ENCODE data around the gene APOLD1.
A peak's percentile ranks its signal among the peaks of the same experiment; 100 is the strongest.

The APOLD1 gene

DNA sequence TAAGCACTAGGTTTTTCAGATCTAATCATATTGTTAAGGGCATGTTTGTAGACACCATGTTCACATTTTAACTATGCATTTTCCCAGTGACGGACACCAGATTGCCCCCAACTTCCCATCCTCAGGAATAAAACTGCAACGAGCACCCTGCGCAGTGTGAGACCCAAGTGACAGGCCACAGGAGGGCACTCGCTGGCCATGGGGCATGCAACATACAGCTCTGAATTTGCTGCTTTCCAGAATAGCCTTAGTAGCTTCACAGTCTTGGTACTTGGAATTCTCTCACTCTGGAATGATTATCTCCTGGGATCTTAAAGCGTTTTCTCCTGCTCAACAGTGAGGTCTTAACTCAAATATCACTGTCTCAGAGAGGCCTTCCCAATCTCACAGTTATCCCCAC, 26.7 kb downstream of the APOLD1 start:
- DNase-seq, result no peak
- Histone ChIP-seq H3K23ac (ENCODE audit: low read length) (no peak overlapping the region), H2BK5ac (ENCODE audit: low read length) (no peak overlapping the region), H3K79me1 (ENCODE audit: low read length) (peaks cover 15% of the 10 kb centered on the region), H3K4me1 (ENCODE audit: control insufficient read depth, low read depth, low read length) (peaks cover 9% of the 10 kb centered on the region), H3K9ac (ENCODE audit: low read length) (no peak overlapping the region), H3K18ac (ENCODE audit: low read length) (no peak overlapping the region), H3K56ac (ENCODE audit: low read length) (no peak overlapping the region), H3K4me3 (ENCODE audit: low read length) (no peak overlapping the region), H2BK120ac (ENCODE audit: low read depth, low read length) (no peak overlapping the region), H3K27ac (ENCODE audit: low read depth, low read length) (no peak overlapping the region), H3K4ac (ENCODE audit: low read depth, low read length) (no peak overlapping the region), H3K36me3 (ENCODE audit: control insufficient read depth, insufficient read depth, low read length) (no peaks in the 10 kb centered on the region), H3K4me2 (ENCODE audit: low read length) (no peak overlapping the region), H3K79me2 (ENCODE audit: control insufficient read depth, insufficient read depth, low read length) (peaks cover 25% of the 10 kb centered on the region), H2BK15ac (replicated peaks; ENCODE audit: low read depth) (no peak overlapping the region), H4K5ac (ENCODE audit: low read length) (no peak overlapping the region), H4K8ac (ENCODE audit: low read depth, low read length) (no peak overlapping the region), H3K27me3 (ENCODE audit: insufficient read depth, low read length, poor library complexity) (no peaks in the 10 kb centered on the region), H2AK5ac (ENCODE audit: low read length) (no peak overlapping the region)
- WGBS (ENCODE audit: extremely low coverage, insufficient coverage, low lambda C conversion rate), result no CpG with 5 or more reads among the region's 5 CpGs

DNA sequence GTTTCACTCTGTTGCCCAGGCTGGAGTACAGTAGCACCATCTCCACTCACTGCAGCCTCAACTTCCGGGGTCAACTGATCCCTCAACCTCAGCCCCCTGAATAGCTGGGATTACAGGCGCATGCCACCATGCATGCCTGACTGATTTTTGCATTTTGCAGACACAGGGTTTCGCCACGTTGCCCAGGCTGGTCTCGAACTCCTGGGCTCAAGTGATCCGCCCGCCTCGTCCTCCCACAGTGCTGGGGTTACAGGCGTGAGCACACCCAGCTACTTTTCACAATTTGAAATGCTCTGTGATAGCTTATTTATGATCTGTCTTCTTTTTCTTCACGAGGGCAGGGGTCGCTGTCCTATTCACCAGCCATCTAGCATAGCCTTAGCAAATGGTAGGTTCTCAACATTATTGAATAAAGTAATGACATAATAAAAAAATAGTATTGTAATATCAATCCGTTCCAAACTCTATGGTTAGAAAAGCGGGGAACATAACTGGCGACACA, 27.2 kb downstream of the APOLD1 start:
- peaks cover 15% of the 10 kb centered on the region for H3K79me1 ChIP-seq (ENCODE audit: low read length)
- no peak overlapping the region for H2BK15ac ChIP-seq (replicated peaks; ENCODE audit: low read depth)
- H3K23ac ChIP-seq (ENCODE audit: low read length), result no peak overlapping the region
- peaks cover 9% of the 10 kb centered on the region for H3K4me1 ChIP-seq (ENCODE audit: control insufficient read depth, low read depth, low read length)
- H2AK5ac ChIP-seq (ENCODE audit: low read length), result no peak overlapping the region
- H4K8ac ChIP-seq (ENCODE audit: low read depth, low read length), result no peak overlapping the region
- no peaks in the 10 kb centered on the region for H3K36me3 ChIP-seq (ENCODE audit: control insufficient read depth, insufficient read depth, low read length)
- no peak overlapping the region for H3K4me2 ChIP-seq (ENCODE audit: low read length)
- H3K4me3 ChIP-seq (ENCODE audit: low read length), result no peak overlapping the region
- H4K5ac ChIP-seq (ENCODE audit: low read length), result no peak overlapping the region
- DNase-seq, result no peak
- no peak overlapping the region for H3K9ac ChIP-seq (ENCODE audit: low read length)
- H2BK5ac ChIP-seq (ENCODE audit: low read length), result no peak overlapping the region
- H3K27ac ChIP-seq (ENCODE audit: low read depth, low read length), result no peak overlapping the region
- no peaks in the 10 kb centered on the region for H3K27me3 ChIP-seq (ENCODE audit: insufficient read depth, low read length, poor library complexity)
- no peak overlapping the region for H3K18ac ChIP-seq (ENCODE audit: low read length)
- H3K79me2 ChIP-seq (ENCODE audit: control insufficient read depth, insufficient read depth, low read length), result peaks cover 29% of the 10 kb centered on the region
- no peak overlapping the region for H3K4ac ChIP-seq (ENCODE audit: low read depth, low read length)
- no peak overlapping the region for H2BK120ac ChIP-seq (ENCODE audit: low read depth, low read length)
- WGBS (ENCODE audit: extremely low coverage, insufficient coverage, low lambda C conversion rate), result no CpG with 5 or more reads among the region's 14 CpGs
- peak overlapping the region; percentile 42 for H3K56ac ChIP-seq (ENCODE audit: low read length)

DNA sequence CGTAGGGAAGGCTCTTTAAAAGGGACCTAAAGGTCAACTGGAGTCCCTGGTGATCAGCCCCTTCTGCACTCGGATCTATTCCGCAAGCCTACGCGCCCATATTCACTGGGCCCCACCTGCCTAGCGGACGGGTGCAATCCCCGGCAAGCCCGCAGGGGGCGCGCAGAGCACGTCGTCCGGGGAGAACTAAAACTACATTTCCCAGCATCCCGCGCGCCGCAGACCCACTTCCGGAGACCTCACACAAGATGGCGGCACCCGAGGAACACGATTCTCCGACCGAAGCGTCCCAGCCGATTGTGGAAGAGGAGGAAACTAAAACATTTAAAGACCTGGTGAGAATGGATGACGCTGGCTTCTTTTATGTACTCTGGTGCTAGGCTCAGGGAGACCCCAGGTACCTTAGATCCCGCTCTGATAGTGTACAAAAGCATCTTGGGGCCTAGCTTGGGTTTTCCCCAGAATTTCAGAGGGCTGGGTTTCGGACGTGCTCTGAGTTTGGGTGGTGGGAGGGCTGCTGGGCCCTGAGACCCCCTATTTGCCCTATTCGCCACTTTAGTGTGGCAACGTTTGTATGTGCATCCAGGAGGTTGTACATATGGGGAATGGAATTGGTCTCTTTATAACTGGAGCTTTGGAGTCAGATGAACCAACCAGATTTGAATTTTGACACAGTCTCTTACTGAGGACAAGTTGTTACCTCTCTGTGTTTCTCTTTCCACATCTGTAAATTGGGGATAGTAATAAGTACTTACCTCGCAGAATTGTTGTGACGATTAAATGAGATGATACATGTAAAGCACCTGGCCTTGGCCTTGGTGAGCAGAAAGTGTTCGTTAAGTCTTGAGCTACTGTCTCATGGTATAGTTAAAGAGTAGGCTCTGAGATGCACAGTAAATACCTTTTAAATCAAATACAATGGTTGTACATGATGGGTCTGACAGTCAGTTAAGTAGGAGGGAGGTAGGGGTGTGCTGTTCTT, 28.0 kb downstream of the APOLD1 start, which contains the start of gene DDX47:
Gene DDX47, plus strand, starts transcription at position 227 of the 982 bp plus-strand sequence. Its CDS starts 22 bp downstream, at position 249.
- Histone ChIP-seq H3K27me3 (ENCODE audit: insufficient read depth, low read length, poor library complexity) (no peaks in the 10 kb centered on the region), H3K4me2 (ENCODE audit: low read length) (peak within 1 kb of the TSS; percentile 45), H3K4me1 (ENCODE audit: control insufficient read depth, low read depth, low read length) (peaks cover 9% of the 10 kb centered on the region), H3K56ac (ENCODE audit: low read length) (peak within 1 kb of the TSS; percentile 87), H3K23ac (ENCODE audit: low read length) (no peak within 1 kb of the TSS), H3K36me3 (ENCODE audit: control insufficient read depth, insufficient read depth, low read length) (no peaks in the 10 kb centered on the region), H3K4me3 (ENCODE audit: low read length) (peak within 1 kb of the TSS; percentile 95), H3K9ac (ENCODE audit: low read length) (peak within 1 kb of the TSS; percentile 94), H3K79me1 (ENCODE audit: low read length) (peaks cover 15% of the 10 kb centered on the region), H3K4ac (ENCODE audit: low read depth, low read length) (no peak within 1 kb of the TSS), H3K18ac (ENCODE audit: low read length) (peak within 1 kb of the TSS; percentile 86), H2BK15ac (replicated peaks; ENCODE audit: low read depth) (no peak within 1 kb of the TSS), H3K27ac (ENCODE audit: low read depth, low read length) (no peak within 1 kb of the TSS), H4K8ac (ENCODE audit: low read depth, low read length) (no peak within 1 kb of the TSS), H2BK5ac (ENCODE audit: low read length) (no peak within 1 kb of the TSS), H2BK120ac (ENCODE audit: low read depth, low read length) (peak within 1 kb of the TSS; percentile 10), H3K79me2 (ENCODE audit: control insufficient read depth, insufficient read depth, low read length) (peaks cover 30% of the 10 kb centered on the region), H4K5ac (ENCODE audit: low read length) (peak within 1 kb of the TSS; percentile 79), H2AK5ac (ENCODE audit: low read length) (peak within 1 kb of the TSS; percentile 66)
- peak; percentile 96 for DNase-seq
- no CpG with 5 or more reads among the region's 35 CpGs for WGBS (ENCODE audit: extremely low coverage, insufficient coverage, low lambda C conversion rate)

GRCh38 chr12:12817616-12818015, 32.2 kb downstream of the APOLD1 start:
- no peak overlapping the region for H3K27ac ChIP-seq (ENCODE audit: low read depth, low read length)
- no CpG with 5 or more reads among the region's 7 CpGs for WGBS (ENCODE audit: extremely low coverage, insufficient coverage, low lambda C conversion rate)
- H3K79me1 ChIP-seq (ENCODE audit: low read length), result peaks cover 18% of the 10 kb centered on the region
- no peak overlapping the region for H2BK5ac ChIP-seq (ENCODE audit: low read length)
- H3K4me3 ChIP-seq (ENCODE audit: low read length), result no peak overlapping the region
- no peak overlapping the region for H3K4ac ChIP-seq (ENCODE audit: low read depth, low read length)
- peaks cover 32% of the 10 kb centered on the region for H3K79me2 ChIP-seq (ENCODE audit: control insufficient read depth, insufficient read depth, low read length)
- H3K27me3 ChIP-seq (ENCODE audit: insufficient read depth, low read length, poor library complexity), result no peaks in the 10 kb centered on the region
- no peak overlapping the region for H2AK5ac ChIP-seq (ENCODE audit: low read length)
- no peak overlapping the region for H4K8ac ChIP-seq (ENCODE audit: low read depth, low read length)
- no peak overlapping the region for H2BK15ac ChIP-seq (replicated peaks; ENCODE audit: low read depth)
- H3K23ac ChIP-seq (ENCODE audit: low read length), result no peak overlapping the region
- H3K18ac ChIP-seq (ENCODE audit: low read length), result no peak overlapping the region
- no peak overlapping the region for H3K56ac ChIP-seq (ENCODE audit: low read length)
- DNase-seq, result no peak
- no peaks in the 10 kb centered on the region for H3K36me3 ChIP-seq (ENCODE audit: control insufficient read depth, insufficient read depth, low read length)
- no peak overlapping the region for H4K5ac ChIP-seq (ENCODE audit: low read length)
- H2BK120ac ChIP-seq (ENCODE audit: low read depth, low read length), result no peak overlapping the region
- H3K4me2 ChIP-seq (ENCODE audit: low read length), result no peak overlapping the region
- H3K4me1 ChIP-seq (ENCODE audit: control insufficient read depth, low read depth, low read length), result peaks cover 9% of the 10 kb centered on the region
- H3K9ac ChIP-seq (ENCODE audit: low read length), result no peak overlapping the region

- Histone ChIP-seq H4K8ac (ENCODE audit: low read depth, low read length) (no peak overlapping the region), H3K4me1 (ENCODE audit: control insufficient read depth, low read depth, low read length) (peaks cover 9% of the 10 kb centered on the region), H3K79me2 (ENCODE audit: control insufficient read depth, insufficient read depth, low read length) (peaks cover 27% of the 10 kb centered on the region), H3K27ac (ENCODE audit: low read depth, low read length) (no peak overlapping the region), H3K56ac (ENCODE audit: low read length) (no peak overlapping the region), H2AK5ac (ENCODE audit: low read length) (no peak overlapping the region), H3K18ac (ENCODE audit: low read length) (no peak overlapping the region), H3K23ac (ENCODE audit: low read length) (no peak overlapping the region), H2BK5ac (ENCODE audit: low read length) (no peak overlapping the region), H3K4me2 (ENCODE audit: low read length) (no peak overlapping the region), H3K4me3 (ENCODE audit: low read length) (no peak overlapping the region), H3K4ac (ENCODE audit: low read depth, low read length) (no peak overlapping the region), H2BK120ac (ENCODE audit: low read depth, low read length) (no peak overlapping the region), H2BK15ac (replicated peaks; ENCODE audit: low read depth) (no peak overlapping the region), H3K79me1 (ENCODE audit: low read length) (peaks cover 15% of the 10 kb centered on the region), H3K27me3 (ENCODE audit: insufficient read depth, low read length, poor library complexity) (no peaks in the 10 kb centered on the region), H3K36me3 (ENCODE audit: control insufficient read depth, insufficient read depth, low read length) (no peaks in the 10 kb centered on the region), H3K9ac (ENCODE audit: low read length) (no peak overlapping the region), H4K5ac (ENCODE audit: low read length) (no peak overlapping the region)
- no CpG with 5 or more reads among the region's 4 CpGs for WGBS (ENCODE audit: extremely low coverage, insufficient coverage, low lambda C conversion rate)
- DNase-seq, result no peak
Observed at GRCh38 chr12:12818701-12819100, 33.2 kb downstream of the APOLD1 start.

Data from mesendoderm (in vitro differentiated cells).